Endothelial cell of umbilical vein (primary cell): ENCODE data around the gene BMERB1. TPM values are rescaled to one million over a fixed set of nuclear protein-coding genes. Genes with fewer than 3 reads are reported as not detected.
A peak's percentile ranks its signal among the peaks of the same experiment; 100 is the strongest.

Experiments used
- BruUV-seq: library from RNA; stranded (reverse); fragments of 400-500 nt; replicated peaks from 2 replicates; lab custom pipeline; 2021; lab: Mats Ljungman, UMichigan
- CTCF ChIA-PET: fragments of 300-600, 350-600 bp; sonication (Branson Sonifier 250); formaldehyde crosslinking; loops from one replicate; lab custom pipeline; 2021; ENCODE audit warnings: antibody characterized with exemption, inconsistent platforms; lab: Charles Lee
- POLR2A ChIA-PET: fragments of 300-600, 350-600 bp; sonication (Branson Sonifier 250); formaldehyde crosslinking; loops from one replicate; lab custom pipeline; 2021; ENCODE audit warnings: antibody characterized with exemption, inconsistent platforms; lab: Charles Lee
- DNase-seq: peaks from one replicate; pipeline ENCODE4 v3.0.0-alpha.2; 2011; ENCODE audit warnings: low read depth, low spot score
- FAIRE-seq: peaks from 2 replicates; lab custom pipeline; 2011; peaks lifted over from hg19 to GRCh38; lab: Jason Lieb, UNC
- H2AFZ ChIP-seq: 2 replicates; pipeline ENCODE4 v1.6.0; 2012; ENCODE audit warnings: low read depth, low read length, control low read depth, inconsistent platforms
- H3K27ac ChIP-seq: 2 replicates; pipeline ENCODE4 v1.5.1; 2011; ENCODE audit warnings: low read depth, mild to moderate bottlenecking, control low read depth, low read length, moderate library complexity; ENCODE audit not compliant: insufficient read depth
- H3K27me3 ChIP-seq, 2 experiments: 2 replicates each; pipeline versions ENCODE4 v1.6.0 to v1.6.1; 2011; ENCODE audit warnings: low read length in 2 of 2, mixed read lengths in 1 of 2; ENCODE audit not compliant: control insufficient read depth in 2 of 2, insufficient read depth in 2 of 2
- H3K36me3 ChIP-seq, 2 experiments: 2 replicates in 1 of 2; 3 replicates in 1 of 2; pipeline ENCODE4 v1.5.1; 2011; ENCODE audit warnings: low read length in 2 of 2, mild to moderate bottlenecking in 1 of 2, moderate library complexity in 1 of 2; ENCODE audit not compliant: control insufficient read depth in 2 of 2, insufficient read depth in 2 of 2; ENCODE audit errors: extremely low read depth in 1 of 2
- H3K4me1 ChIP-seq: 3 replicates; pipeline ENCODE4 v1.5.1; 2011; ENCODE audit warnings: mild to moderate bottlenecking, low read length; ENCODE audit not compliant: control insufficient read depth, insufficient read depth; ENCODE audit errors: extremely low read depth
- H3K4me2 ChIP-seq: 2 replicates; pipeline ENCODE4 v1.6.1; 2011; ENCODE audit warnings: low read length, control low read depth, mixed read lengths; ENCODE audit not compliant: insufficient read depth
- H3K4me3 ChIP-seq, 3 experiments: fragments of 200-600 bp in 1 of 3; sonication (generic), shearing (Covaris generic) in 1 of 3; replicated peaks in 1 of 3; 2 replicates each; pipeline ENCODE4 v1.5.1; 2011 to 2016; ENCODE audit warnings: control low read depth in 3 of 3, low read length in 3 of 3, mild to moderate bottlenecking in 2 of 3, inconsistent platforms in 1 of 3, low read depth in 1 of 3, moderate library complexity in 1 of 3; ENCODE audit not compliant: insufficient read depth in 1 of 3
- H3K79me2 ChIP-seq: 2 replicates; pipeline ENCODE4 v1.6.0; 2012; ENCODE audit warnings: low read length, inconsistent platforms; ENCODE audit not compliant: control insufficient read depth, insufficient read depth
- H3K9ac ChIP-seq: replicated peaks from 2 replicates; pipeline ENCODE3; 2011; ENCODE audit warnings: low read length, control low read depth; ENCODE audit not compliant: insufficient read depth; ENCODE audit errors: extremely low read depth
- H3K9me1 ChIP-seq: replicated peaks from 3 replicates; pipeline ENCODE4 v1.6.0; 2011; ENCODE audit warnings: mild to moderate bottlenecking, low read length; ENCODE audit not compliant: control insufficient read depth, insufficient read depth; ENCODE audit errors: extremely low read depth
- H3K9me3 ChIP-seq: replicated peaks from 2 replicates; pipeline ENCODE4 v1.5.1; 2012; ENCODE audit warnings: low read length, inconsistent platforms; ENCODE audit not compliant: control insufficient read depth, insufficient read depth
- H4K20me1 ChIP-seq: replicated peaks from 2 replicates; pipeline ENCODE3; 2011; ENCODE audit warnings: mild to moderate bottlenecking, low read length; ENCODE audit not compliant: control insufficient read depth, insufficient read depth; ENCODE audit errors: extremely low read depth
- EZH2 ChIP-seq: IDR thresholded peaks from 2 replicates; pipeline ENCODE4 v1.6.1; 2012; ENCODE audit warnings: borderline replicate concordance, low read depth, mild to moderate bottlenecking, moderate library complexity, low read length, inconsistent platforms; ENCODE audit not compliant: severe bottlenecking
- FOS ChIP-seq: IDR thresholded peaks from 2 replicates; pipeline ENCODE4 v1.6.1; 2011; ENCODE audit warnings: mild to moderate bottlenecking, low read length, moderate library complexity, borderline replicate concordance; ENCODE audit not compliant: insufficient read depth
- GATA2 ChIP-seq: IDR thresholded peaks from 2 replicates; pipeline ENCODE4 v1.7.0; 2011; ENCODE audit warnings: low read depth, mild to moderate bottlenecking, moderate library complexity, mixed read lengths, low read length; ENCODE audit not compliant: insufficient read length, insufficient read depth
- JUN ChIP-seq: IDR thresholded peaks from 2 replicates; pipeline ENCODE4 v1.6.1; 2011; ENCODE audit warnings: borderline replicate concordance, low read depth; ENCODE audit not compliant: insufficient read length, insufficient read depth
- MYC ChIP-seq: IDR thresholded peaks from one replicate; pipeline ENCODE4 v1.6.1; 2011; ENCODE audit warnings: mild to moderate bottlenecking, low read depth, low read length
- POLR2A ChIP-seq: IDR thresholded peaks from 2 replicates; pipeline ENCODE4 v1.6.1; 2012; ENCODE audit warnings: low read depth, mild to moderate bottlenecking, control low read depth, low read length
- POLR2AphosphoS5 ChIP-seq: IDR thresholded peaks from 2 replicates; pipeline ENCODE4 v1.6.1; 2012; ENCODE audit warnings: low read depth, mild to moderate bottlenecking, control low read depth, low read length, moderate library complexity; ENCODE audit not compliant: insufficient read depth
- dilution Hi-C: fragments of 300-500 bp; cut with MboI; formaldehyde crosslinking; loops from one replicate; pipeline ENCODE4 v1.15.0; 2019; ENCODE audit warnings: low sequenced_read_pairs; ENCODE audit not compliant: extremely low pct_ligation_motif_present
- intact Hi-C: fragments of 100-400 bp; cut with micrococcal nuclease; formaldehyde crosslinking; loops from one replicate; pipeline ENCODE4 v1.10.0; 2022
- polyA plus RNA-seq, 4 experiments: library from polyadenylated mRNA; depleted of rRNA in 3 of 4; stranded (reverse) in 3 of 4; unstranded in 1 of 4; fragments of >200 nt; gene quantifications; 2 replicates each; pipeline versions ENCODE4 v1.2.1 to v1.2.3, GENCODE V29; 2011 to 2012; ENCODE audit warnings: missing spikeins in 1 of 4
- total RNA-seq: library from RNA; stranded (reverse); gene quantifications from 2 replicates; pipeline ENCODE4 v1.2.3, GENCODE V29; 2021
- TF ChIP-seq, protein P1 (sequence below): IDR thresholded peaks from 2 replicates; pipeline ENCODE4 v1.6.1; 2011; ENCODE audit not compliant: insufficient read depth, insufficient read length
- TF ChIP-seq, protein P2 (sequence below), 2 donors: IDR thresholded peaks; 1 replicate in 1 of 2; 2 replicates in 1 of 2; pipeline ENCODE4 v1.5.1; 2011; ENCODE audit warnings: low read length in 2 of 2, mild to moderate bottlenecking in 2 of 2, moderate library complexity in 2 of 2, control low read depth in 1 of 2, inconsistent platforms in 1 of 2, low read depth in 1 of 2; ENCODE audit not compliant: insufficient read depth in 1 of 2; ENCODE audit errors: extremely low read depth in 1 of 2

BMERB1 gene
- total and polyA plus RNA-seq, 2 donors (not counting 3 experiments of a cell fraction or from before 2014, with no cell fraction given), result 14.1 to 17.4 TPM

GRCh38 chr16:15482748-15483298 is 48.4 kb downstream of the BMERB1 start:
- FAIRE-seq, result no peak
- intact Hi-C loops, result loop anchor here (2.0 to 5.0 kb wide), 4 partner anchors 20 to 159 kb away; partner anchors contain the start of gene MARF1

More at GRCh38 chr16:15482748-15483298, 48.4 kb downstream of the BMERB1 start:
- H3K9me3 ChIP-seq, result no peaks in the 10 kb centered on the region
- H3K9me1 ChIP-seq, result no peaks in the 10 kb centered on the region
- no peak for TF ChIP-seq GATA2
- no peak for TF ChIP-seq JUN
- TF ChIP-seq POLR2A, result no peak
- no peak for TF ChIP-seq EZH2
- TF ChIP-seq, protein P1, sequence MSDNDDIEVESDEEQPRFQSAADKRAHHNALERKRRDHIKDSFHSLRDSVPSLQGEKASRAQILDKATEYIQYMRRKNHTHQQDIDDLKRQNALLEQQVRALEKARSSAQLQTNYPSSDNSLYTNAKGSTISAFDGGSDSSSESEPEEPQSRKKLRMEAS, result no peak
- no peak for TF ChIP-seq POLR2AphosphoS5
- TF ChIP-seq, protein P2, sequence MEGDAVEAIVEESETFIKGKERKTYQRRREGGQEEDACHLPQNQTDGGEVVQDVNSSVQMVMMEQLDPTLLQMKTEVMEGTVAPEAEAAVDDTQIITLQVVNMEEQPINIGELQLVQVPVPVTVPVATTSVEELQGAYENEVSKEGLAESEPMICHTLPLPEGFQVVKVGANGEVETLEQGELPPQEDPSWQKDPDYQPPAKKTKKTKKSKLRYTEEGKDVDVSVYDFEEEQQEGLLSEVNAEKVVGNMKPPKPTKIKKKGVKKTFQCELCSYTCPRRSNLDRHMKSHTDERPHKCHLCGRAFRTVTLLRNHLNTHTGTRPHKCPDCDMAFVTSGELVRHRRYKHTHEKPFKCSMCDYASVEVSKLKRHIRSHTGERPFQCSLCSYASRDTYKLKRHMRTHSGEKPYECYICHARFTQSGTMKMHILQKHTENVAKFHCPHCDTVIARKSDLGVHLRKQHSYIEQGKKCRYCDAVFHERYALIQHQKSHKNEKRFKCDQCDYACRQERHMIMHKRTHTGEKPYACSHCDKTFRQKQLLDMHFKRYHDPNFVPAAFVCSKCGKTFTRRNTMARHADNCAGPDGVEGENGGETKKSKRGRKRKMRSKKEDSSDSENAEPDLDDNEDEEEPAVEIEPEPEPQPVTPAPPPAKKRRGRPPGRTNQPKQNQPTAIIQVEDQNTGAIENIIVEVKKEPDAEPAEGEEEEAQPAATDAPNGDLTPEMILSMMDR (IDR thresholded peaks at IDR 0.05; ENCODE audit: extremely low read depth in 1 of 2, insufficient read depth in 1 of 2, low read depth in 1 of 2, low read length in 2 of 2), result no peak
- no peak for TF ChIP-seq MYC
- TF ChIP-seq FOS, result no peak
- TSS peak; percentile 36 for BruUV-seq
- peaks cover 12% of the 10 kb centered on the region for H3K4me1 ChIP-seq
- dilution Hi-C loops, result no loop called here
- H2AFZ ChIP-seq, result no peak overlapping the region
- no peak for DNase-seq
- H3K27me3 ChIP-seq, result no peaks in the 10 kb centered on the region
- no peaks in the 10 kb centered on the region for H3K36me3 ChIP-seq
- no peak overlapping the region for H3K9ac ChIP-seq
- no peak overlapping the region for H3K4me2 ChIP-seq
- ChIA-PET CTCF (interaction anchor here (1.0 to 1.2 kb wide), 5 partner anchors 9 to 68 kb away, joined by 3 to 6 read pairs (median 4); no protein-coding TSS in a partner anchor), POLR2A (no interaction called here)
- no peak overlapping the region for H3K4me3 ChIP-seq
- no peaks in the 10 kb centered on the region for H3K79me2 ChIP-seq
- peak overlapping the region; percentile 10 for H3K27ac ChIP-seq
- no peaks in the 10 kb centered on the region for H4K20me1 ChIP-seq
